OCI-LY1 (cell line): ENCODE data around the gene RALGPS1.
A peak's percentile ranks its signal among the peaks of the same experiment; 100 is the strongest.

Source experiments
- H2AFZ ChIP-seq: fragments of 200-600 bp; sonication (generic), shearing (Covaris generic); 2 replicates; pipeline ENCODE4 v1.6.0; 2014; ENCODE audit warnings: antibody characterized with exemption, mild to moderate bottlenecking, low read length
- H3F3A ChIP-seq: fragments of 200-600 bp; sonication (generic), shearing (Covaris generic); 2 replicates; pipeline ENCODE4 v1.6.0; 2014; ENCODE audit warnings: mild to moderate bottlenecking, antibody characterized with exemption, low read length, moderate library complexity; ENCODE audit not compliant: insufficient read depth
- H3K27ac ChIP-seq: fragments of 200-600 bp; sonication (generic); 2 replicates; pipeline ENCODE4 v1.5.1; 2014; ENCODE audit warnings: low read length, mixed run types, mild to moderate bottlenecking, low read depth; ENCODE audit not compliant: poor library complexity, severe bottlenecking
- H3K27me3 ChIP-seq: fragments of 200-600 bp; sonication (generic); 2 replicates; pipeline ENCODE4 v1.6.0; 2014; ENCODE audit warnings: antibody characterized with exemption, mild to moderate bottlenecking, low read length, moderate library complexity; ENCODE audit not compliant: insufficient read depth
- H3K36me3 ChIP-seq: fragments of 200-600 bp; sonication (generic); 2 replicates; pipeline ENCODE4 v1.6.1; 2014; ENCODE audit warnings: mild to moderate bottlenecking, antibody characterized with exemption, low read length, moderate library complexity, mixed read lengths; ENCODE audit not compliant: insufficient read depth
- H3K4me1 ChIP-seq: fragments of 200-600 bp; sonication (generic); 2 replicates; pipeline ENCODE4 v1.5.1; 2014; ENCODE audit warnings: mild to moderate bottlenecking, low read length, moderate library complexity; ENCODE audit not compliant: insufficient read depth, severe bottlenecking
- H3K4me2 ChIP-seq: fragments of 200-600 bp; sonication (generic), shearing (Covaris generic); 2 replicates; pipeline ENCODE4 v1.6.1; 2014; ENCODE audit warnings: low read length
- H3K4me3 ChIP-seq: fragments of 200-600 bp; sonication (generic); 2 replicates; pipeline ENCODE4 v1.5.1; 2014; ENCODE audit warnings: low read length, low read depth, mild to moderate bottlenecking, mixed read lengths; ENCODE audit not compliant: poor library complexity, severe bottlenecking
- H3K79me2 ChIP-seq: fragments of 200-600 bp; shearing (Covaris generic); 2 replicates; pipeline ENCODE4 v1.6.1; 2016; ENCODE audit warnings: mixed run types, low read length, mixed read lengths; ENCODE audit not compliant: insufficient read depth
- H3K9ac ChIP-seq: fragments of 200-600 bp; sonication (generic), shearing (Covaris generic); 2 replicates; pipeline ENCODE4 v1.6.1; 2014; ENCODE audit warnings: mild to moderate bottlenecking, low read length, mixed read lengths
- H3K9me2 ChIP-seq: fragments of 200-600 bp; sonication (generic), shearing (Covaris generic); 2 replicates; pipeline ENCODE4 v1.6.1; 2014; ENCODE audit warnings: low read depth, mild to moderate bottlenecking, low read length, mixed read lengths
- H3K9me3 ChIP-seq: fragments of 200-600 bp; shearing (Covaris generic); 2 replicates; pipeline ENCODE4 v1.6.1; 2014; ENCODE audit warnings: low read length, mixed read lengths
- H4K20me1 ChIP-seq: fragments of 200-600 bp; sonication (generic), shearing (Covaris generic); 2 replicates; pipeline ENCODE4 v1.6.0; 2016; ENCODE audit warnings: mild to moderate bottlenecking, low read length; ENCODE audit not compliant: insufficient read depth
- CTCF ChIP-seq: fragments of 200-600 bp; sonication (generic), shearing (Covaris generic); IDR thresholded peaks from 2 replicates; pipeline ENCODE4 v1.5.1; 2017; ENCODE audit warnings: mild to moderate bottlenecking, antibody characterized with exemption, low read length, moderate library complexity, mixed read lengths
- EZH2 ChIP-seq: fragments of 200-600 bp; sonication (generic), shearing (Covaris generic); IDR thresholded peaks from 2 replicates; pipeline ENCODE4 v1.8.0; 2017; ENCODE audit warnings: borderline replicate concordance, mixed run types, mild to moderate bottlenecking, antibody characterized with exemption, low read length, moderate library complexity, mixed read lengths

Gene RALGPS1

GRCh38 chr9:127197861-127198430, 283.4 kb downstream of the RALGPS1 start:
- H3K4me3 ChIP-seq: no peak overlapping the region
- no peaks in the 10 kb centered on the region for H3K27me3 ChIP-seq
- H3K9me3 ChIP-seq: no peaks in the 10 kb centered on the region
- H3K4me1 ChIP-seq: no peaks in the 10 kb centered on the region
- H3K4me2 ChIP-seq: no peak overlapping the region
- H4K20me1 ChIP-seq: no peaks in the 10 kb centered on the region
- H3K36me3 ChIP-seq: no peaks in the 10 kb centered on the region
- TF ChIP-seq EZH2 (no peak), CTCF (no peak)
- H2AFZ ChIP-seq: no peak overlapping the region
- H3F3A ChIP-seq: no peaks in the 10 kb centered on the region
- H3K9ac ChIP-seq: no peak overlapping the region
- H3K9me2 ChIP-seq: no peaks in the 10 kb centered on the region
- no peak overlapping the region for H3K27ac ChIP-seq
- no peaks in the 10 kb centered on the region for H3K79me2 ChIP-seq

- no peaks in the 10 kb centered on the region for H3K27me3 ChIP-seq
- no peaks in the 10 kb centered on the region for H3K36me3 ChIP-seq
- no peak overlapping the region for H2AFZ ChIP-seq
- TF ChIP-seq CTCF (no peak), EZH2 (no peak)
- H3F3A ChIP-seq: no peaks in the 10 kb centered on the region
- no peak overlapping the region for H3K4me3 ChIP-seq
- H4K20me1 ChIP-seq: no peaks in the 10 kb centered on the region
- no peak overlapping the region for H3K9ac ChIP-seq
- no peaks in the 10 kb centered on the region for H3K4me1 ChIP-seq
- no peaks in the 10 kb centered on the region for H3K79me2 ChIP-seq
- no peak overlapping the region for H3K27ac ChIP-seq
- no peak overlapping the region for H3K4me2 ChIP-seq
- no peaks in the 10 kb centered on the region for H3K9me2 ChIP-seq
- H3K9me3 ChIP-seq: no peaks in the 10 kb centered on the region
Observed at GRCh38 chr9:127198587-127198986, 284.0 kb downstream of the RALGPS1 start.

- Histone ChIP-seq H4K20me1 (no peaks in the 10 kb centered on the region), H2AFZ (no peak overlapping the region), H3K79me2 (no peaks in the 10 kb centered on the region), H3K36me3 (no peaks in the 10 kb centered on the region), H3K9me3 (no peaks in the 10 kb centered on the region), H3F3A (no peaks in the 10 kb centered on the region), H3K9me2 (no peaks in the 10 kb centered on the region), H3K4me1 (no peaks in the 10 kb centered on the region), H3K9ac (no peak overlapping the region), H3K27me3 (no peaks in the 10 kb centered on the region), H3K4me2 (no peak overlapping the region), H3K27ac (no peak overlapping the region), H3K4me3 (no peak overlapping the region)
- TF ChIP-seq EZH2 (no peak), CTCF (peak; percentile 86)
Observed at GRCh38 chr9:127199001-127199791, 284.6 kb downstream of the RALGPS1 start.
